Tibial artery (tissue), 4 donors: ENCODE results near the gene SIGLEC14.

ENCODE experiments used
- DNase-seq, 2 donors: peaks; one replicate each; pipeline ENCODE4 v3.0.0-alpha.2; 2019
- H3K27ac ChIP-seq, 2 donors: fragments of 200-600 bp; sonication (generic) in 1 of 2; 1 replicate in 1 of 2; 2 replicates in 1 of 2; pipeline ENCODE4 v1.5.1; 2018 to 2019; ENCODE audit warnings: mild to moderate bottlenecking in 1 of 2
- H3K27me3 ChIP-seq, 2 donors: fragments of 200-600 bp; sonication (generic) in 1 of 2; one replicate each; pipeline versions ENCODE4 v1.5.1 to v1.6.0; 2016 to 2019
- H3K36me3 ChIP-seq, 3 donors: fragments of 200-600 bp; sonication (generic) in 2 of 3; one replicate each; pipeline ENCODE4 v1.5.1; 2016 to 2019; ENCODE audit warnings: mild to moderate bottlenecking in 2 of 3
- H3K4me1 ChIP-seq, 4 donors: fragments of 200-600 bp; sonication (generic) in 2 of 4; 1 replicate in 3 of 4; 2 replicates in 1 of 4; pipeline ENCODE4 v1.5.1; 2016 to 2019
- H3K4me3 ChIP-seq, 2 donors: fragments of 200-600 bp; sonication (generic) in 1 of 2; 1 replicate in 1 of 2; 2 replicates in 1 of 2; pipeline ENCODE4 v1.5.1; 2018 to 2019; ENCODE audit warnings: mild to moderate bottlenecking in 2 of 2
- H3K9me3 ChIP-seq, 3 donors: fragments of 200-600 bp; sonication (generic) in 1 of 3; one replicate each; pipeline ENCODE4 v1.5.1; 2016 to 2019
- CTCF ChIP-seq, 2 experiments: fragments of 200-600 bp in 1 of 2; fragments of 450-650 bp in 1 of 2; IDR thresholded peaks; one replicate each; pipeline ENCODE4 v1.5.1; 2017 to 2019; ENCODE audit warnings: antibody characterized with exemption in 2 of 2, mild to moderate bottlenecking in 1 of 2, moderate library complexity in 1 of 2
- intact Hi-C: fragments of 100-400 bp; cut with DNase I; formaldehyde crosslinking; loops from one replicate; pipeline ENCODE4 v1.15.0; 2023; ENCODE audit warnings: low total_unique reads

The SIGLEC14 gene

GRCh38 chr19:51593969-51594773 lies 52.5 kb downstream of the SIGLEC14 start:
- Histone ChIP-seq H3K4me3 (peak overlapping the region; percentile 59 to 63), H3K4me1 (peaks cover 3 to 18% (median 11%) of the 10 kb centered on the region in 4 donors), H3K27ac (peak overlapping the region; percentile 34 to 66), H3K36me3 (no peaks in the 10 kb centered on the region), H3K27me3 (peaks cover 0 to 14% of the 10 kb centered on the region in 2 donors), H3K9me3 (no peaks in the 10 kb centered on the region)
- TF ChIP-seq CTCF (IDR thresholded peaks at IDR 0.05): no peak
- DNase-seq: peak; percentile 99
- intact Hi-C loops: loop anchor here (10.0 kb wide), 1 partner anchor 259 kb away; no protein-coding TSS in a partner anchor

- Histone ChIP-seq H3K27me3 (peaks cover 0 to 6% of the 10 kb centered on the region in 2 donors), H3K4me3 (peak overlapping the region; percentile 59 to 63), H3K27ac (no peak overlapping the region), H3K4me1 (peaks cover 3 to 18% (median 11%) of the 10 kb centered on the region in 4 donors), H3K9me3 (peaks cover 0 to 6% (median 3%) of the 10 kb centered on the region in 3 donors), H3K36me3 (no peaks in the 10 kb centered on the region)
- DNase-seq: no peak
- intact Hi-C loops: loop anchor here (10.0 kb wide), 1 partner anchor 259 kb away; no protein-coding TSS in a partner anchor
- TF ChIP-seq CTCF (IDR thresholded peaks at IDR 0.05): no peak
Measured at GRCh38 chr19:51593138-51593890, 53.3 kb downstream of the SIGLEC14 start.
